H9 (cell line): Measurements from ENCODE around the gene ERFL. TPM values are rescaled to one million over a fixed set of nuclear protein-coding genes. Genes with fewer than 3 reads are reported as not detected.

Experiments
- DNase-seq: peaks from one replicate; pipeline ENCODE4 v3.0.0-alpha.2; 2017
- H2AFZ ChIP-seq: one replicate; pipeline ENCODE4 v1.6.1; 2013; ENCODE audit warnings: mild to moderate bottlenecking, low read length, control low read depth, moderate library complexity
- H2AK5ac ChIP-seq: 2 replicates; pipeline ENCODE4 v1.6.1; 2013; ENCODE audit warnings: low read length, control low read depth, mixed read lengths; ENCODE audit not compliant: insufficient read length
- H2BK120ac ChIP-seq: one replicate; pipeline ENCODE4 v1.6.1; 2013; ENCODE audit warnings: low read depth, mild to moderate bottlenecking, low read length, control low read depth, inconsistent platforms; ENCODE audit not compliant: poor library complexity, severe bottlenecking
- H2BK12ac ChIP-seq: 2 replicates; pipeline ENCODE4 v1.6.1; 2013; ENCODE audit warnings: low read length, control low read depth, mixed read lengths, low read depth; ENCODE audit not compliant: insufficient read length
- H2BK15ac ChIP-seq: 2 replicates; pipeline ENCODE4 v1.6.1; 2013; ENCODE audit warnings: low read depth, low read length, control low read depth
- H2BK20ac ChIP-seq: one replicate; pipeline ENCODE4 v1.6.1; 2013; ENCODE audit warnings: low read depth, mild to moderate bottlenecking, low read length, control low read depth, inconsistent platforms; ENCODE audit not compliant: poor library complexity, severe bottlenecking
- H2BK5ac ChIP-seq: 2 replicates; pipeline ENCODE4 v1.6.1; 2013; ENCODE audit warnings: low read length, control low read depth, mixed read lengths; ENCODE audit not compliant: insufficient read length
- H3K14ac ChIP-seq: 2 replicates; pipeline ENCODE4 v1.6.1; 2013; ENCODE audit warnings: low read length, control low read depth; ENCODE audit not compliant: insufficient read depth
- H3K18ac ChIP-seq: 2 replicates; pipeline ENCODE4 v1.6.1; 2013; ENCODE audit warnings: low read depth, mild to moderate bottlenecking, mixed read lengths, low read length, control low read depth; ENCODE audit not compliant: insufficient read length
- H3K23ac ChIP-seq: 2 replicates; pipeline ENCODE4 v1.6.1; 2013; ENCODE audit warnings: low read length, control low read depth, mixed read lengths, low read depth; ENCODE audit not compliant: insufficient read length
- H3K23me2 ChIP-seq: 2 replicates; pipeline ENCODE4 v1.6.1; 2013; ENCODE audit warnings: low read depth, mild to moderate bottlenecking, mixed read lengths, low read length, control low read depth; ENCODE audit not compliant: insufficient read length, poor library complexity, severe bottlenecking
- H3K27ac ChIP-seq: 2 replicates; pipeline ENCODE4 v1.5.1; 2013; ENCODE audit warnings: low read length, control low read depth, mixed read lengths, low read depth; ENCODE audit not compliant: insufficient read length
- H3K27me3 ChIP-seq: 2 replicates; pipeline ENCODE4 v1.6.1; 2013; ENCODE audit warnings: low read length, control low read depth, inconsistent platforms; ENCODE audit not compliant: insufficient read depth
- H3K4ac ChIP-seq: 2 replicates; pipeline ENCODE4 v1.6.1; 2013; ENCODE audit warnings: low read depth, mild to moderate bottlenecking, control low read depth, inconsistent platforms, low read length, moderate library complexity
- H3K4me1 ChIP-seq: 2 replicates; pipeline ENCODE4 v1.6.1; 2013; ENCODE audit warnings: low read length, control low read depth, inconsistent platforms; ENCODE audit not compliant: insufficient read depth
- H3K4me2 ChIP-seq: 2 replicates; pipeline ENCODE4 v1.6.1; 2013; ENCODE audit warnings: low read length, control low read depth, mixed read lengths; ENCODE audit not compliant: insufficient read length, insufficient read depth
- H3K56ac ChIP-seq: 2 replicates; pipeline ENCODE4 v1.6.1; 2013; ENCODE audit warnings: low read depth, mild to moderate bottlenecking, mixed read lengths, low read length, control low read depth; ENCODE audit not compliant: insufficient read length
- H3K79me1 ChIP-seq: 2 replicates; pipeline ENCODE4 v1.6.1; 2013; ENCODE audit warnings: low read depth, mild to moderate bottlenecking, moderate library complexity, low read length, control low read depth, inconsistent platforms; ENCODE audit not compliant: insufficient read depth, poor library complexity, severe bottlenecking
- H3K79me2 ChIP-seq: 2 replicates; pipeline ENCODE4 v1.6.1; 2013; ENCODE audit warnings: low read length, control low read depth, inconsistent platforms; ENCODE audit not compliant: insufficient read depth
- H3K9ac ChIP-seq: 2 replicates; pipeline ENCODE4 v1.6.1; 2013; ENCODE audit warnings: low read length, control low read depth, mixed read lengths; ENCODE audit not compliant: insufficient read length; ENCODE audit errors: extremely low read depth
- H3K9me3 ChIP-seq: one replicate; pipeline ENCODE4 v1.6.1; 2013; ENCODE audit warnings: low read depth, low read length, inconsistent platforms; ENCODE audit not compliant: control insufficient read depth
- H3T11ph ChIP-seq: one replicate; pipeline ENCODE4 v1.6.1; 2013; ENCODE audit warnings: mild to moderate bottlenecking, low read length, control low read depth, inconsistent platforms
- H4K20me1 ChIP-seq: one replicate; pipeline ENCODE4 v1.6.1; 2013; ENCODE audit not compliant: control insufficient read depth, insufficient read length, insufficient read depth
- H4K5ac ChIP-seq: 2 replicates; pipeline ENCODE4 v1.6.1; 2013; ENCODE audit warnings: low read depth, mild to moderate bottlenecking, mixed read lengths, low read length, control low read depth; ENCODE audit not compliant: insufficient read length
- H4K8ac ChIP-seq: replicated peaks from 2 replicates; pipeline ENCODE4 v1.6.1; 2013; ENCODE audit warnings: low read length, control low read depth, mixed read lengths, low read depth; ENCODE audit not compliant: insufficient read length
- H4K91ac ChIP-seq: 2 replicates; pipeline ENCODE4 v1.6.1; 2013; ENCODE audit warnings: low read depth, mild to moderate bottlenecking, moderate library complexity, mixed read lengths, low read length, control low read depth; ENCODE audit not compliant: insufficient read length
- H3K27ac Mint-ChIP-seq, 3 experiments: 2 replicates in 2 of 3; 3 replicates in 1 of 3; pipeline ENCODE4 v1.8.0; 2020 to 2021; ENCODE audit warnings: mixed read lengths in 3 of 3, mild to moderate bottlenecking in 1 of 3, moderate library complexity in 1 of 3
- H3K27me3 Mint-ChIP-seq: 2 replicates; pipeline ENCODE4 v1.8.0; 2021; ENCODE audit warnings: low read depth, mild to moderate bottlenecking, moderate library complexity, mixed read lengths
- H3K36me3 Mint-ChIP-seq, 3 experiments: 2 replicates in 2 of 3; 3 replicates in 1 of 3; pipeline ENCODE4 v1.8.0; 2020 to 2021; ENCODE audit warnings: low read depth in 3 of 3, mixed read lengths in 3 of 3; ENCODE audit not compliant: insufficient read depth in 1 of 3
- H3K4me1 Mint-ChIP-seq, 2 experiments: 2 replicates each; pipeline ENCODE4 v1.8.0; 2020; ENCODE audit warnings: mixed read lengths in 2 of 2
- H3K4me3 Mint-ChIP-seq, 2 experiments: 2 replicates in 1 of 2; 3 replicates in 1 of 2; pipeline ENCODE4 v1.8.0; 2020 to 2021; ENCODE audit warnings: mild to moderate bottlenecking in 2 of 2, mixed read lengths in 2 of 2, moderate library complexity in 1 of 2
- H3K9me3 Mint-ChIP-seq, 2 experiments: 2 replicates in 1 of 2; 3 replicates in 1 of 2; pipeline ENCODE4 v1.8.0; 2020; ENCODE audit warnings: mild to moderate bottlenecking in 2 of 2, mixed read lengths in 2 of 2, moderate library complexity in 1 of 2
- WGBS: extraction: QIAGEN DNeasy Blood & Tissue Kit; methylation state at CpG from one replicate; pipeline ENCODE4 v1.1.7; 2013; ENCODE audit warnings: missing lambda C conversion rate, low lambda C conversion rate, mixed read lengths; ENCODE audit not compliant: insufficient read length; ENCODE audit errors: extremely low coverage; 5-methylcytosine and 5-hydroxymethylcytosine counted together
- total RNA-seq: library from RNA; stranded (reverse); gene quantifications from 2 replicates; pipeline ENCODE4 v1.2.1, GENCODE V29; 2021
- TF ChIP-seq, protein P1 (sequence below): fragments of 200-600 bp; sonication (generic); conservative IDR thresholded peaks from 3 replicates; pipeline ENCODE4 v1.8.0; 2021; ENCODE audit warnings: antibody characterized with exemption, mild to moderate bottlenecking

ERFL gene
- total RNA-seq, 1 experiment from 2014 or later: 0.22 TPM

DNA sequence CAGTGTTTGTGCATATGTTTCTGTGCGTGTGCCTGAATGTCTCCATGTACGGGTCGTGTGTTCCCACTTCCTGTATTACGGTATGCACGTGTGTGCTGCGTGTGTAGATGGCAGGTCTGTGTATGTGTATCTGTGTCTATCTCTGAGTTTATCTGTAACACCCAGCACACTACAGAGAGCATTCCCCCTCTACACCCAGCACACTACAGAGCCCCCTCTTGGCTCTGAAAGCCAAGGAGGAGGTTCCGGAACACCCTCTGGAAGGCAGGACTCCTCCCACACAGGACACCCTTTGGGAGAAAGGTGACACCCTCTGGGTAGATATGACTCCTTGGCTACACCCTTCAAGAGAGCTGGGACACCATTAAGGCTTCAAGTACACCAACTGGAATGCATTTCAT lies 2.1 kb upstream of the ERFL start:
- H2AFZ ChIP-seq: no peak overlapping the region
- H2AK5ac ChIP-seq: no peak overlapping the region
- H2BK12ac ChIP-seq: no peak overlapping the region
- H3K9me3 Mint-ChIP-seq: peaks cover 0 to 3% of the 10 kb centered on the region in 2 experiments; a peak in 3 of 5 replicates
- no peak overlapping the region for H4K8ac ChIP-seq
- no peaks in the 10 kb centered on the region for H4K20me1 ChIP-seq
- no peak for DNase-seq
- no peak overlapping the region for H3K23ac ChIP-seq
- H3K27ac ChIP-seq: no peak overlapping the region
- no peaks in the 10 kb centered on the region for H3K36me3 Mint-ChIP-seq
- H3K9ac ChIP-seq: no peak overlapping the region
- H2BK15ac ChIP-seq: no peak overlapping the region
- H4K5ac ChIP-seq: no peak overlapping the region
- no peaks in the 10 kb centered on the region; the same call in 1 of the 2 replicates for H3K27me3 Mint-ChIP-seq
- H3K14ac ChIP-seq: no peak overlapping the region
- H3K9me3 ChIP-seq: no peaks in the 10 kb centered on the region
- no peak overlapping the region for H2BK120ac ChIP-seq
- no peak overlapping the region for H3K56ac ChIP-seq
- H3K4me1 Mint-ChIP-seq: peaks cover 24 to 51% of the 10 kb centered on the region in 2 experiments
- no peaks in the 10 kb centered on the region for H3K79me2 ChIP-seq
- no peak overlapping the region for H4K91ac ChIP-seq
- H3K4me1 ChIP-seq: peaks cover 5% of the 10 kb centered on the region; the same call in 1 of the 2 replicates
- H2BK20ac ChIP-seq: no peak overlapping the region
- H3K18ac ChIP-seq: no peak overlapping the region
- no peak overlapping the region for H3K4ac ChIP-seq
- H3T11ph ChIP-seq: no peak overlapping the region
- H3K4me2 ChIP-seq: no peak overlapping the region
- H2BK5ac ChIP-seq: no peak overlapping the region
- peaks cover 90% of the 10 kb centered on the region for H3K27me3 ChIP-seq
- peaks cover 2% of the 10 kb centered on the region for H3K23me2 ChIP-seq
- no peaks in the 10 kb centered on the region for H3K79me1 ChIP-seq
- H3K27ac Mint-ChIP-seq: no peak overlapping the region
- no peak overlapping the region for H3K4me3 Mint-ChIP-seq
- WGBS: no CpG with 5 or more reads among the region's 7 CpGs
- TF ChIP-seq, protein P1, sequence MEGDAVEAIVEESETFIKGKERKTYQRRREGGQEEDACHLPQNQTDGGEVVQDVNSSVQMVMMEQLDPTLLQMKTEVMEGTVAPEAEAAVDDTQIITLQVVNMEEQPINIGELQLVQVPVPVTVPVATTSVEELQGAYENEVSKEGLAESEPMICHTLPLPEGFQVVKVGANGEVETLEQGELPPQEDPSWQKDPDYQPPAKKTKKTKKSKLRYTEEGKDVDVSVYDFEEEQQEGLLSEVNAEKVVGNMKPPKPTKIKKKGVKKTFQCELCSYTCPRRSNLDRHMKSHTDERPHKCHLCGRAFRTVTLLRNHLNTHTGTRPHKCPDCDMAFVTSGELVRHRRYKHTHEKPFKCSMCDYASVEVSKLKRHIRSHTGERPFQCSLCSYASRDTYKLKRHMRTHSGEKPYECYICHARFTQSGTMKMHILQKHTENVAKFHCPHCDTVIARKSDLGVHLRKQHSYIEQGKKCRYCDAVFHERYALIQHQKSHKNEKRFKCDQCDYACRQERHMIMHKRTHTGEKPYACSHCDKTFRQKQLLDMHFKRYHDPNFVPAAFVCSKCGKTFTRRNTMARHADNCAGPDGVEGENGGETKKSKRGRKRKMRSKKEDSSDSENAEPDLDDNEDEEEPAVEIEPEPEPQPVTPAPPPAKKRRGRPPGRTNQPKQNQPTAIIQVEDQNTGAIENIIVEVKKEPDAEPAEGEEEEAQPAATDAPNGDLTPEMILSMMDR: no peak
